B cell (primary cell): ENCODE data around the gene BHMT. TPM values are rescaled to one million over a fixed set of nuclear protein-coding genes. Genes with fewer than 3 reads are reported as not detected.

ENCODE experiments used
- ATAC-seq: fragments of 200-7000 bp; cut with Tn5 transposase; one replicate; pipeline ENCODE4 v1.10.0; 2021; ENCODE audit warnings: low read depth, mild to moderate bottlenecking, moderate number of reproducible peaks, moderate library complexity
- CTCF ChIA-PET: fragments of 350-600 bp; sonication (Branson Sonifier 250); formaldehyde crosslinking; loops from one replicate; lab custom pipeline; 2021; ENCODE audit warnings: antibody characterized with exemption, inconsistent platforms; lab: Charles Lee
- POLR2A ChIA-PET: fragments of 350-600 bp; sonication (Branson Sonifier 250); formaldehyde crosslinking; loops from one replicate; lab custom pipeline; 2021; ENCODE audit warnings: antibody characterized with exemption; lab: Charles Lee
- DNase-seq: peaks from one replicate; pipeline ENCODE4 v3.0.0; 2013
- H2AFZ ChIP-seq: 2 replicates; pipeline ENCODE4 v1.6.1; 2012; ENCODE audit warnings: mild to moderate bottlenecking, low read depth, low read length; ENCODE audit not compliant: insufficient read depth, poor library complexity, severe bottlenecking
- H3K27ac ChIP-seq, 2 donors: 1 replicate in 1 of 2; 2 replicates in 1 of 2; pipeline ENCODE4 v1.5.1; 2012 to 2013; ENCODE audit warnings: low read length in 2 of 2, mild to moderate bottlenecking in 2 of 2, moderate library complexity in 1 of 2
- H3K27me3 ChIP-seq, 4 experiments: fragments of 200-600 bp in 1 of 4; sonication (generic) in 1 of 4; replicated peaks in 1 of 4; 1 replicate in 2 of 4; 2 replicates in 2 of 4; pipeline versions ENCODE4 v1.6.1 to v1.7.0; 2013 to 2016; ENCODE audit warnings: low read length in 3 of 4, mild to moderate bottlenecking in 2 of 4, mixed read lengths in 1 of 4, moderate library complexity in 1 of 4; ENCODE audit not compliant: insufficient read depth in 4 of 4, control insufficient read depth in 3 of 4; ENCODE audit errors: control extremely low read depth in 1 of 4
- H3K36me3 ChIP-seq, 2 experiments: replicated peaks in 1 of 2; 1 replicate in 1 of 2; 2 replicates in 1 of 2; pipeline versions ENCODE4 v1.6.1 to v1.7.1; 2013; ENCODE audit warnings: low read length in 1 of 2; ENCODE audit not compliant: insufficient read depth in 2 of 2, control insufficient read depth in 1 of 2; ENCODE audit errors: control extremely low read depth in 1 of 2, extremely low read depth in 1 of 2
- H3K4me1 ChIP-seq, 2 donors: fragments of 200-600 bp in 1 of 2; sonication (generic) in 1 of 2; 1 replicate in 1 of 2; 2 replicates in 1 of 2; pipeline versions ENCODE4 v1.5.1 to v1.6.1; 2013 to 2017; ENCODE audit warnings: low read length in 2 of 2; ENCODE audit not compliant: control insufficient read depth in 2 of 2, insufficient read depth in 2 of 2
- H3K4me2 ChIP-seq: replicated peaks from 2 replicates; pipeline ENCODE3; 2012; ENCODE audit warnings: mild to moderate bottlenecking, low read depth, low read length; ENCODE audit not compliant: poor library complexity, severe bottlenecking
- H3K4me3 ChIP-seq, 5 experiments: fragments of 200-600 bp in 1 of 5; sonication (generic) in 1 of 5; 1 replicate in 3 of 5; 2 replicates in 2 of 5; pipeline versions ENCODE4 v1.5.1 to v1.7.0; 2011 to 2016; ENCODE audit warnings: low read length in 4 of 5, mild to moderate bottlenecking in 4 of 5, low read depth in 2 of 5, control low read depth in 1 of 5, moderate library complexity in 1 of 5; ENCODE audit not compliant: insufficient read depth in 1 of 5; ENCODE audit errors: control extremely low read depth in 1 of 5, extremely low read depth in 1 of 5
- H3K79me2 ChIP-seq: fragments of 200-600 bp; sonication (generic); one replicate; pipeline ENCODE4 v1.6.0; 2016; ENCODE audit warnings: low read length; ENCODE audit not compliant: control insufficient read depth, insufficient read depth
- H3K9ac ChIP-seq: fragments of 200-600 bp; sonication (generic); 2 replicates; pipeline ENCODE4 v1.6.1; 2017; ENCODE audit warnings: mild to moderate bottlenecking, low read length, moderate library complexity
- H3K9me3 ChIP-seq, 3 donors: one replicate each; pipeline versions ENCODE4 v1.6.1 to v1.7.1; 2013; ENCODE audit warnings: low read length in 2 of 3; ENCODE audit not compliant: control insufficient read depth in 2 of 3, insufficient read depth in 1 of 3; ENCODE audit errors: control extremely low read depth in 1 of 3
- H4K20me1 ChIP-seq: 2 replicates; pipeline ENCODE4 v1.6.0; 2012; ENCODE audit warnings: mild to moderate bottlenecking, low read length; ENCODE audit not compliant: insufficient read depth, control insufficient read depth, poor library complexity, severe bottlenecking
- H3K27ac Mint-ChIP-seq: one replicate; pipeline ENCODE4 v1.8.0; 2021; ENCODE audit warnings: mixed read lengths
- H3K27me3 Mint-ChIP-seq: one replicate; pipeline ENCODE4 v1.8.0; 2021; ENCODE audit warnings: mixed read lengths
- H3K4me1 Mint-ChIP-seq: one replicate; pipeline ENCODE4 v1.8.0; 2021; ENCODE audit warnings: mixed read lengths
- H3K4me3 Mint-ChIP-seq: one replicate; pipeline ENCODE4 v1.8.0; 2021; ENCODE audit warnings: mixed read lengths
- H3K9me3 Mint-ChIP-seq: one replicate; pipeline ENCODE4 v1.8.0; 2022; ENCODE audit warnings: mixed read lengths; ENCODE audit not compliant: insufficient read depth
- CTCF ChIP-seq: fragments of 200-600 bp; IDR thresholded peaks from one replicate; pipeline ENCODE4 v1.8.0; 2022; ENCODE audit warnings: antibody characterized with exemption, mild to moderate bottlenecking
- EZH2 ChIP-seq: IDR thresholded peaks from 2 replicates; pipeline ENCODE4 v1.6.1; 2012; ENCODE audit warnings: borderline replicate concordance, low read depth, mild to moderate bottlenecking, moderate library complexity, low read length; ENCODE audit not compliant: insufficient read depth, poor library complexity, severe bottlenecking
- WGBS: methylation state at CpG from one replicate; pipeline ENCODE4 v1.1.5; 2013; ENCODE audit warnings: missing lambda C conversion rate; ENCODE audit not compliant: insufficient coverage; 5-methylcytosine and 5-hydroxymethylcytosine counted together
- intact Hi-C: fragments of 100-400 bp; cut with micrococcal nuclease; formaldehyde crosslinking; loops from one replicate; pipeline ENCODE4 v1.10.0; 2022
- polyA plus RNA-seq: library from polyadenylated mRNA; depleted of rRNA; stranded (reverse); fragments of >200 nt; gene quantifications from 2 replicates; pipeline ENCODE4 v1.2.3, GENCODE V29; 2012
- total RNA-seq, 2 donors: library from RNA; stranded (reverse); fragments of 120-200 nt in 1 of 2; gene quantifications; 1 replicate in 1 of 2; 2 replicates in 1 of 2; pipeline versions ENCODE4 v1.2.3 to v1.2.4, GENCODE V29; 2013 to 2022

Gene BHMT
- total and polyA plus RNA-seq, 2 donors (not counting 1 experiment from before 2014, with no cell fraction given) = not detected

GRCh38 chr5:79093762-79094161 lies 17.8 kb upstream of the BHMT start:
- no peak overlapping the region for H3K9ac ChIP-seq
- H3K27me3 ChIP-seq = peaks cover 0 to 6% (median 0%) of the 10 kb centered on the region in 4 experiments
- Mint-ChIP-seq H3K9me3 (no peaks in the 10 kb centered on the region), H3K27ac (no peak overlapping the region), H3K27me3 (peaks cover 16% of the 10 kb centered on the region), H3K4me1 (no peaks in the 10 kb centered on the region), H3K4me3 (no peak overlapping the region)
- WGBS = 100% methylated on average over 1 of the region's 3 CpGs
- DNase-seq = no peak
- no peak overlapping the region for H3K4me2 ChIP-seq
- ChIA-PET CTCF (no interaction called here), POLR2A (no interaction called here)
- no peak overlapping the region for H3K27ac ChIP-seq
- H3K4me1 ChIP-seq = no peaks in the 10 kb centered on the region
- H3K36me3 ChIP-seq = no peaks in the 10 kb centered on the region
- no peaks in the 10 kb centered on the region for H4K20me1 ChIP-seq
- ATAC-seq = no peak
- no peak overlapping the region for H2AFZ ChIP-seq
- H3K9me3 ChIP-seq = no peaks in the 10 kb centered on the region
- no peak overlapping the region for H3K4me3 ChIP-seq
- TF ChIP-seq CTCF (no peak), EZH2 (no peak)
- intact Hi-C loops = no loop called here
- no peaks in the 10 kb centered on the region for H3K79me2 ChIP-seq

- Mint-ChIP-seq H3K27ac (no peak overlapping the region), H3K9me3 (no peaks in the 10 kb centered on the region), H3K27me3 (peaks cover 53% of the 10 kb centered on the region), H3K4me1 (no peaks in the 10 kb centered on the region), H3K4me3 (no peak overlapping the region)
- H3K4me3 ChIP-seq = no peak overlapping the region
- ChIA-PET POLR2A (no interaction called here), CTCF (interaction anchor here (0.5 to 2.7 kb wide), 6 partner anchors 11 to 1325 kb away, joined by 3 to 12 read pairs (median 3); no protein-coding TSS in a partner anchor)
- no peaks in the 10 kb centered on the region for H3K79me2 ChIP-seq
- no peaks in the 10 kb centered on the region for H3K4me1 ChIP-seq
- no peaks in the 10 kb centered on the region for H3K9me3 ChIP-seq
- DNase-seq (no peak), ATAC-seq (no peak)
- peaks cover 0 to 21% (median 9%) of the 10 kb centered on the region in 4 experiments for H3K27me3 ChIP-seq
- intact Hi-C loops = no loop called here
- H3K36me3 ChIP-seq = no peaks in the 10 kb centered on the region
- H3K27ac ChIP-seq = no peak overlapping the region
- H4K20me1 ChIP-seq = no peaks in the 10 kb centered on the region
- no peak overlapping the region for H3K9ac ChIP-seq
- H3K4me2 ChIP-seq = no peak overlapping the region
- no CpG with 5 or more reads among the region's 2 CpGs for WGBS
- no peak overlapping the region for H2AFZ ChIP-seq
- no peak for TF ChIP-seq EZH2
- no peak for TF ChIP-seq CTCF
Observed at GRCh38 chr5:79105868-79106267, 5.7 kb upstream of the BHMT start.
